A549 (cell line): ENCODE data around the gene BABAM2. TPM values are rescaled to one million over a fixed set of nuclear protein-coding genes. Genes with fewer than 3 reads are reported as not detected.
A peak's percentile ranks its signal among the peaks of the same experiment; 100 is the strongest.

Source experiments
- ATAC-seq, 2 experiments: fragments of 200-7000 bp in 1 of 2; fragments of >200 bp in 1 of 2; cut with Nextera tagmentation in 1 of 2; cut with Tn5 transposase in 1 of 2; 3 replicates each; pipeline versions ENCODE4 v1.8.0 to v1.9.1; 2018 to 2020; ENCODE audit warnings: mild to moderate bottlenecking in 1 of 2, moderate library complexity in 1 of 2
- CTCF ChIA-PET: fragments of 300-600 bp; sonication (Branson Sonifier 250); formaldehyde crosslinking; extraction: SDS; loops from one replicate; lab custom pipeline; 2021; ENCODE audit warnings: antibody characterized with exemption, inconsistent platforms; lab: Yijun Ruan, JAX
- POLR2A ChIA-PET: fragments of 350-600 bp; formaldehyde crosslinking; extraction: SDS; loops from one replicate; lab custom pipeline; 2021; ENCODE audit warnings: antibody characterized with exemption, inconsistent platforms; lab: Yijun Ruan, JAX
- DNase-seq, 2 experiments: peaks; one replicate each; pipeline versions ENCODE4 v3.0.0 to v3.0.0-alpha.2; 2011 to 2016; ENCODE audit warnings: low read depth in 1 of 2, low spot score in 1 of 2
- FAIRE-seq: peaks from 2 replicates; lab custom pipeline; 2011; peaks lifted over from hg19 to GRCh38; lab: Jason Lieb, UNC
- H3K27ac ChIP-seq, 2 experiments: fragments of >200 bp; sonication (Bioruptor Twin); formaldehyde crosslinking; 3 replicates each; pipeline ENCODE4 v1.5.1; 2016 to 2017
- H3K4me1 ChIP-seq: fragments of >200 bp; sonication (Bioruptor Twin); formaldehyde crosslinking; 3 replicates; pipeline ENCODE4 v1.6.1; 2016
- H3K4me2 ChIP-seq: fragments of >200 bp; sonication (Bioruptor Twin); formaldehyde crosslinking; 3 replicates; pipeline ENCODE4 v1.6.1; 2016
- H3K4me3 ChIP-seq: fragments of >200 bp; sonication (Bioruptor Twin); formaldehyde crosslinking; 3 replicates; pipeline ENCODE4 v1.5.1; 2016
- H3K9me3 ChIP-seq: fragments of >200 bp; sonication (Bioruptor Twin); formaldehyde crosslinking; 3 replicates; pipeline ENCODE4 v1.6.1; 2016
- BHLHE40 ChIP-seq: IDR thresholded peaks from 2 replicates; pipeline ENCODE4 v1.6.1; 2012; ENCODE audit warnings: low read depth, low read length, inconsistent platforms
- CEBPB ChIP-seq, 2 experiments: fragments of >200 bp in 1 of 2; sonication (Bioruptor Twin) in 1 of 2; formaldehyde crosslinking in 1 of 2; IDR thresholded peaks; 2 replicates each; pipeline ENCODE4 v1.6.1; 2012 to 2016
- EHMT2 ChIP-seq: fragments of 200-600 bp; sonication (generic); IDR thresholded peaks from 2 replicates; pipeline ENCODE4 v1.6.1; 2016; ENCODE audit warnings: antibody characterized with exemption, low read depth, mild to moderate bottlenecking, moderate library complexity
- EP300 ChIP-seq, 2 experiments: fragments of >200 bp; sonication (Bioruptor Twin); formaldehyde crosslinking; IDR thresholded peaks; 2 replicates in 1 of 2; 3 replicates in 1 of 2; pipeline ENCODE4 v1.6.1; 2016 to 2017
- FOSL2 ChIP-seq, 2 experiments: fragments of 450-650 bp in 1 of 2; fragments of >200 bp in 1 of 2; sonication (Bioruptor Twin) in 1 of 2; formaldehyde crosslinking; IDR thresholded peaks; 2 replicates each; pipeline versions ENCODE4 v1.5.0 to v1.6.1; 2016 to 2020; ENCODE audit warnings: mild to moderate bottlenecking in 1 of 2, moderate library complexity in 1 of 2
- HDAC2 ChIP-seq: fragments of 200-600 bp; sonication (generic); IDR thresholded peaks from 2 replicates; pipeline ENCODE4 v1.6.1; 2016
- HOXB13 ChIP-seq: fragments of 250-450 bp; sonication (Bioruptor Pico); IDR thresholded peaks from 2 replicates; pipeline ENCODE4 v1.5.0; 2020; ENCODE audit warnings: low read depth, mild to moderate bottlenecking, moderate library complexity
- KDM1A ChIP-seq: fragments of 200-600 bp; sonication (generic); IDR thresholded peaks from 2 replicates; pipeline ENCODE4 v1.6.1; 2016; ENCODE audit warnings: low read depth, mild to moderate bottlenecking
- MAFK ChIP-seq: fragments of 450-650 bp; IDR thresholded peaks from 2 replicates; pipeline ENCODE4 v1.6.1; 2014; ENCODE audit not compliant: partially characterized antibody
- MYC ChIP-seq: IDR thresholded peaks from 2 replicates; pipeline ENCODE4 v1.6.1; 2012; ENCODE audit warnings: mild to moderate bottlenecking, inconsistent platforms, low read length, improper control_type of control experiment, borderline replicate concordance
- NPAS2 ChIP-seq: fragments of 250-450 bp; sonication (Bioruptor Pico); IDR thresholded peaks from 2 replicates; pipeline ENCODE4 v1.8.0; 2022; ENCODE audit warnings: mild to moderate bottlenecking, moderate library complexity, borderline replicate concordance
- PHF8 ChIP-seq: fragments of 200-600 bp; sonication (generic); IDR thresholded peaks from 2 replicates; pipeline ENCODE4 v1.6.1; 2016; ENCODE audit warnings: low read depth, mild to moderate bottlenecking, antibody characterized with exemption, moderate library complexity, borderline replicate concordance
- RAD21 ChIP-seq, 2 experiments: fragments of >200 bp in 1 of 2; sonication (Bioruptor Twin) in 1 of 2; formaldehyde crosslinking in 1 of 2; IDR thresholded peaks in 1 of 2; conservative IDR thresholded peaks in 1 of 2; 2 replicates in 1 of 2; 3 replicates in 1 of 2; pipeline ENCODE4 v1.6.1; 2012 to 2018; ENCODE audit warnings: inconsistent platforms in 1 of 2
- RCOR1 ChIP-seq: fragments of 150-350 bp; IDR thresholded peaks from 2 replicates; pipeline ENCODE4 v1.6.1; 2014; ENCODE audit warnings: antibody characterized with exemption, low read length, low read depth
- REST ChIP-seq: fragments of 200-600 bp; sonication (generic); IDR thresholded peaks from 2 replicates; pipeline ENCODE4 v1.6.1; 2016; ENCODE audit warnings: antibody characterized with exemption, mild to moderate bottlenecking, moderate library complexity
- SMC3 ChIP-seq: fragments of >200 bp; sonication (Bioruptor Twin); formaldehyde crosslinking; IDR thresholded peaks from 3 replicates; pipeline ENCODE4 v1.6.1; 2018; ENCODE audit warnings: inconsistent platforms
- USF2 ChIP-seq: fragments of 450-650 bp; IDR thresholded peaks from 2 replicates; pipeline ENCODE4 v1.6.1; 2014; ENCODE audit warnings: antibody characterized with exemption
- ZFP36 ChIP-seq: fragments of 450-650 bp; IDR thresholded peaks from 2 replicates; pipeline ENCODE4 v1.6.1; 2014; ENCODE audit warnings: borderline replicate concordance; ENCODE audit not compliant: partially characterized antibody
- ZSCAN20 ChIP-seq: fragments of 250-450 bp; sonication (Bioruptor Pico); IDR thresholded peaks from 2 replicates; pipeline ENCODE4 v1.8.0; 2022; ENCODE audit warnings: mild to moderate bottlenecking, moderate library complexity
- WGBS: methylation state at CpG from one replicate; pipeline ENCODE4 v1.1.6; 2017; ENCODE audit errors: missing lambda C conversion rate; 5-methylcytosine and 5-hydroxymethylcytosine counted together
- polyA plus RNA-seq, 4 experiments: library from polyadenylated mRNA; depleted of rRNA in 3 of 4; stranded (reverse); fragments of >200 nt; fragmentation: RNase III in 1 of 4; extraction: RNeasy Plus Mini Kit Qiagen cat#74134 plus additional on column Dnase treatment in 1 of 4; gene quantifications; 2 replicates in 3 of 4; 3 replicates in 1 of 4; pipeline ENCODE4 v1.2.3, GENCODE V29; 2011 to 2017
- TF ChIP-seq, protein P1 (sequence below): fragments of 250-450 bp; sonication (Bioruptor Pico); IDR thresholded peaks from 2 replicates; pipeline ENCODE4 v1.5.0; 2021; ENCODE audit warnings: mild to moderate bottlenecking, moderate library complexity, borderline replicate concordance
- TF ChIP-seq, protein P2 (sequence below): fragments of >200 bp; sonication (Bioruptor Twin); formaldehyde crosslinking; IDR thresholded peaks from 3 replicates; pipeline ENCODE4 v1.5.1; 2016

BABAM2 gene
- polyA plus RNA-seq, 2 of the 4 experiments (the other 2 are of a cell fraction): 53.7 to 78.4 TPM

DNA sequence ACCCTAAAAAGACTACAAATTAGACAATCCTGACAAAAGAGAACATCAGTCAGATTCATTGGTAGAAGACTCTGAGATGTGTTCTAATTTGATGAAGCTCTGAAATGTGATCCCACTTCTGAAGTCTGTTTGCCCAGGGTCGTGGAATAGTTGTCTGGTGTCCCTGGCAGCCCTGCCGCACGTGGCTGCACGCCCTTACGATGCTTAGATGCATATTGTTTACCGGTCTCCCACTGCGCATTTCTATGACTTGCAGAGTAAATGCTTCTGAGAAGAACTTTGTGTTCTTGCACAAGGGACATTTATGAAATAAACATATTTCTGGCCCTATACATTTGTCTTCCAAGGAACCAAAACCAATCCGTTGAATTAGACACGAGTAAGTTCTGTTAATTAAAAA is 243.2 kb downstream of the BABAM2 start:
- no peak for ATAC-seq
- no peak for DNase-seq
- peaks cover 44% of the 10 kb centered on the region for H3K4me1 ChIP-seq
- FAIRE-seq: no peak
- 0 out of 6 replicates have a peak overlapping the region, but pooled peaks of 1 of the 2 experiments have one; percentile 9 for H3K27ac ChIP-seq
- WGBS: 91% methylated on average over 9 of the region's 9 CpGs
- no peak overlapping the region for H3K4me2 ChIP-seq
- ChIA-PET POLR2A (interaction anchor here (0.6 to 0.7 kb wide), 2 partner anchors 79 to 633 kb away, joined by 3 to 9 read pairs; no protein-coding TSS in a partner anchor), CTCF (no interaction called here)
- no peaks in the 10 kb centered on the region for H3K9me3 ChIP-seq
- no peak for TF ChIP-seq CEBPB (IDR thresholded peaks at IDR 0.05)
- no peak for TF ChIP-seq RAD21 (conservative IDR thresholded peaks at IDR 0.05 in 1 of 2, IDR thresholded peaks at IDR 0.05 in 1 of 2)
- TF ChIP-seq EP300 (IDR thresholded peaks at IDR 0.05): no peak
- TF ChIP-seq BHLHE40: no peak
- H3K4me3 ChIP-seq: no peak overlapping the region

DNA sequence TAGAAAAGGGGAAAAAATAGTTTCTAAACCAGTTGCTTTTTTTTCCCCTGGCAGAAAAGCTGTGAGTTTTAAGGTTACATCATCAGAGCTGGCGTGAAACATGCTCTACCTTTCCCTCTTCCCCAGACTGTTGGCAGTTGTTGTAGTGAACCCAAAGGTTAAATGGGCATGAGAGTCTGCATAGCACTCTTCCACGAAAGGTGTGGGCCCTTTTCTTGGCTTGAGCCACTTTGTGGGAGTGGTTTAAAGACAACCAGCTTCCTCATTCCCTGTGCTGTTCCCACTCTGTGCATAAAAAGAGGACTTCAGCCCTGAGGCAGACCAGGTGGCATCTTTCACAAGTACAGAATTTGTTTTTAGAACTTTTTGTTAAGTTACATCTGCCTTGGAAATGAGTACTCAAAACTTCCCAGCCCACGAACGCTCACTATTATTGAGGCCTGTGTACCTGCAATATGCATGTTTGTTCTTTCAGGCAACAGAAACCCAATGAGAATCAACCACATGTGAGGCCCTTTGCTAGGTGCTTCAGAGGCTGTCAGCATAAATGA is 243.8 kb downstream of the BABAM2 start:
- peaks cover 39% of the 10 kb centered on the region for H3K4me1 ChIP-seq
- ChIA-PET POLR2A (interaction anchor here (0.6 to 0.7 kb wide), 2 partner anchors 80 to 634 kb away, joined by 3 to 9 read pairs; no protein-coding TSS in a partner anchor), CTCF (no interaction called here)
- H3K4me2 ChIP-seq: no peak overlapping the region
- 71% methylated on average over 4 of the region's 4 CpGs for WGBS
- no peak overlapping the region for H3K4me3 ChIP-seq
- FAIRE-seq: no peak
- peak in 1 of 2 experiments; percentile 11 for DNase-seq
- no peak for TF ChIP-seq ZSCAN20 (CRISPR knock-in tag)
- TF ChIP-seq EHMT2: no peak
- TF ChIP-seq REST: no peak
- no peak for TF ChIP-seq MAFK
- TF ChIP-seq USF2: no peak
- TF ChIP-seq, protein P1, sequence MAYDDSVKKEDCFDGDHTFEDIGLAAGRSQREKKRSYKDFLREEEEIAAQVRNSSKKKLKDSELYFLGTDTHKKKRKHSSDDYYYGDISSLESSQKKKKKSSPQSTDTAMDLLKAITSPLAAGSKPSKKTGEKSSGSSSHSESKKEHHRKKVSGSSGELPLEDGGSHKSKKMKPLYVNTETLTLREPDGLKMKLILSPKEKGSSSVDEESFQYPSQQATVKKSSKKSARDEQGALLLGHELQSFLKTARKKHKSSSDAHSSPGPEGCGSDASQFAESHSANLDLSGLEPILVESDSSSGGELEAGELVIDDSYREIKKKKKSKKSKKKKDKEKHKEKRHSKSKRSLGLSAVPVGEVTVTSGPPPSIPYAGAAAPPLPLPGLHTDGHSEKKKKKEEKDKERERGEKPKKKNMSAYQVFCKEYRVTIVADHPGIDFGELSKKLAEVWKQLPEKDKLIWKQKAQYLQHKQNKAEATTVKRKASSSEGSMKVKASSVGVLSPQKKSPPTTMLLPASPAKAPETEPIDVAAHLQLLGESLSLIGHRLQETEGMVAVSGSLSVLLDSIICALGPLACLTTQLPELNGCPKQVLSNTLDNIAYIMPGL: no peak
- TF ChIP-seq HDAC2: no peak
- TF ChIP-seq PHF8: no peak
- TF ChIP-seq SMC3: no peak
- peak overlapping the region in 1 of 2 experiments; percentile 64; a peak in 3 of 6 replicates for H3K27ac ChIP-seq
- peak; percentile 30 to 51; a peak in 3 of 6 replicates for ATAC-seq
- H3K9me3 ChIP-seq: no peaks in the 10 kb centered on the region

- Histone ChIP-seq H3K4me2 (no peak overlapping the region), H3K4me3 (no peak overlapping the region), H3K4me1 (peaks cover 39% of the 10 kb centered on the region), H3K27ac (peak overlapping the region in 1 of 2 experiments; percentile 64; a peak in 3 of 6 replicates), H3K9me3 (no peaks in the 10 kb centered on the region)
- CTCF ChIA-PET: interaction anchor here (0.8 kb wide), 1 partner anchor 14 kb away, joined by 3 read pairs; no protein-coding TSS in a partner anchor
- POLR2A ChIA-PET: no interaction called here
- no peak for ATAC-seq
- 57% methylated on average over 1 of the region's 1 CpG for WGBS
- DNase-seq: no peak
- no peak for FAIRE-seq
- TF ChIP-seq NPAS2 (CRISPR knock-in tag): no peak
- TF ChIP-seq HOXB13: no peak
- TF ChIP-seq RCOR1: no peak
- no peak for TF ChIP-seq KDM1A
- TF ChIP-seq FOSL2 (IDR thresholded peaks at IDR 0.05): no peak
- TF ChIP-seq FOSL2 (CRISPR knock-in tag; IDR thresholded peaks at IDR 0.05): no peak
- TF ChIP-seq, protein P2, sequence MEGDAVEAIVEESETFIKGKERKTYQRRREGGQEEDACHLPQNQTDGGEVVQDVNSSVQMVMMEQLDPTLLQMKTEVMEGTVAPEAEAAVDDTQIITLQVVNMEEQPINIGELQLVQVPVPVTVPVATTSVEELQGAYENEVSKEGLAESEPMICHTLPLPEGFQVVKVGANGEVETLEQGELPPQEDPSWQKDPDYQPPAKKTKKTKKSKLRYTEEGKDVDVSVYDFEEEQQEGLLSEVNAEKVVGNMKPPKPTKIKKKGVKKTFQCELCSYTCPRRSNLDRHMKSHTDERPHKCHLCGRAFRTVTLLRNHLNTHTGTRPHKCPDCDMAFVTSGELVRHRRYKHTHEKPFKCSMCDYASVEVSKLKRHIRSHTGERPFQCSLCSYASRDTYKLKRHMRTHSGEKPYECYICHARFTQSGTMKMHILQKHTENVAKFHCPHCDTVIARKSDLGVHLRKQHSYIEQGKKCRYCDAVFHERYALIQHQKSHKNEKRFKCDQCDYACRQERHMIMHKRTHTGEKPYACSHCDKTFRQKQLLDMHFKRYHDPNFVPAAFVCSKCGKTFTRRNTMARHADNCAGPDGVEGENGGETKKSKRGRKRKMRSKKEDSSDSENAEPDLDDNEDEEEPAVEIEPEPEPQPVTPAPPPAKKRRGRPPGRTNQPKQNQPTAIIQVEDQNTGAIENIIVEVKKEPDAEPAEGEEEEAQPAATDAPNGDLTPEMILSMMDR: no peak
- TF ChIP-seq PHF8: no peak
- TF ChIP-seq, protein P1: no peak
- no peak for TF ChIP-seq MYC
- TF ChIP-seq ZFP36: no peak
These were observed 244.3 kb downstream of the BABAM2 start for GRCh38 chr2:28134857-28135256.
